Neural cell (in vitro differentiated cells): Measurements from ENCODE around the gene AGBL1. TPM values are rescaled to one million over a fixed set of nuclear protein-coding genes. Genes with fewer than 3 reads are reported as not detected.

Experiments used
- H2AFZ ChIP-seq: fragments of 200-600, 300-800 bp; sonication (generic), shearing (Covaris generic); 2 replicates; pipeline ENCODE4 v1.6.0; 2014; ENCODE audit warnings: low read depth, mild to moderate bottlenecking, antibody characterized with exemption, low read length, moderate library complexity
- H3F3A ChIP-seq: fragments of 200-600 bp; shearing (Covaris generic); 2 replicates; pipeline ENCODE4 v1.6.1; 2016; ENCODE audit warnings: mild to moderate bottlenecking, moderate library complexity, mixed read lengths, antibody characterized with exemption, low read length; ENCODE audit not compliant: insufficient read depth, poor library complexity, severe bottlenecking
- H3K27ac ChIP-seq: fragments of 200-600, 300-800 bp; sonication (generic), shearing (Covaris generic); 2 replicates; pipeline ENCODE4 v1.5.1; 2014; ENCODE audit warnings: mild to moderate bottlenecking, low read length, moderate library complexity
- H3K27me3 ChIP-seq: fragments of 300-800, 200-600 bp; sonication (generic), shearing (Covaris generic); 2 replicates; pipeline ENCODE4 v1.6.0; 2014; ENCODE audit warnings: mild to moderate bottlenecking, low read depth, low read length, moderate library complexity; ENCODE audit not compliant: insufficient read depth
- H3K36me3 ChIP-seq: fragments of 300-800, 200-600 bp; sonication (generic), shearing (Covaris generic); 2 replicates; pipeline ENCODE4 v1.5.1; 2014; ENCODE audit warnings: mild to moderate bottlenecking, antibody characterized with exemption, low read length, moderate library complexity; ENCODE audit not compliant: insufficient read depth
- H3K4me2 ChIP-seq: fragments of 300-800, 200-600 bp; sonication (generic), shearing (Covaris generic); 2 replicates; pipeline ENCODE4 v1.6.0; 2014; ENCODE audit warnings: mild to moderate bottlenecking, low read length
- H3K4me3 ChIP-seq: fragments of 300-800, 200-600 bp; sonication (generic), shearing (Covaris generic); 2 replicates; pipeline ENCODE4 v1.5.1; 2014; ENCODE audit warnings: mild to moderate bottlenecking, low read length, moderate library complexity
- H3K79me2 ChIP-seq: fragments of 200-600 bp; shearing (Covaris generic); replicated peaks from 2 replicates; pipeline ENCODE4 v1.6.0; 2014; ENCODE audit warnings: mild to moderate bottlenecking, low read length, moderate library complexity; ENCODE audit not compliant: insufficient read depth
- H3K9ac ChIP-seq: fragments of 300-800, 200-600 bp; sonication (generic), shearing (Covaris generic); 2 replicates; pipeline ENCODE4 v1.6.1; 2016; ENCODE audit warnings: mild to moderate bottlenecking, low read length, mixed read lengths
- H3K9me2 ChIP-seq: fragments of 200-600 bp; shearing (Covaris generic); 2 replicates; pipeline ENCODE4 v1.6.1; 2016; ENCODE audit warnings: mild to moderate bottlenecking, low read length, mixed read lengths; ENCODE audit not compliant: insufficient read depth
- H3K9me3 ChIP-seq: fragments of 200-600, 300-800 bp; sonication (generic), shearing (Covaris generic); 2 replicates; pipeline ENCODE4 v1.6.1; 2016; ENCODE audit warnings: mild to moderate bottlenecking, mixed run types, low read length, moderate library complexity, mixed read lengths
- H4K20me1 ChIP-seq: fragments of 200-600 bp; shearing (Covaris generic); 2 replicates; pipeline ENCODE4 v1.6.1; 2016; ENCODE audit warnings: mild to moderate bottlenecking, mixed run types; ENCODE audit not compliant: insufficient read depth
- EP300 ChIP-seq: fragments of 450-650 bp; conservative IDR thresholded peaks from 2 replicates; pipeline ENCODE4 v1.6.1; 2014; ENCODE audit warnings: antibody characterized with exemption, mild to moderate bottlenecking, moderate library complexity; ENCODE audit not compliant: poor library complexity, severe bottlenecking
- EZH2 ChIP-seq: fragments of 200-600, 300-800 bp; shearing (Covaris generic), sonication (generic); IDR thresholded peaks from 2 replicates; pipeline ENCODE4 v1.6.1; 2014; ENCODE audit warnings: antibody characterized with exemption, low read length, borderline replicate concordance, mild to moderate bottlenecking; ENCODE audit not compliant: insufficient read depth, poor library complexity, severe bottlenecking
- MXI1 ChIP-seq: fragments of 450-650 bp; conservative IDR thresholded peaks from 2 replicates; pipeline ENCODE4 v1.6.1; 2014; ENCODE audit warnings: antibody characterized with exemption, mild to moderate bottlenecking; ENCODE audit not compliant: poor library complexity, severe bottlenecking
- POLR2AphosphoS5 ChIP-seq: IDR thresholded peaks from 2 replicates; pipeline ENCODE4 v1.6.1; 2012
- RAD21 ChIP-seq: fragments of 450-650 bp; conservative IDR thresholded peaks from 2 replicates; pipeline ENCODE4 v1.6.1; 2014; ENCODE audit warnings: antibody characterized with exemption, mild to moderate bottlenecking, moderate library complexity
- REST ChIP-seq: IDR thresholded peaks from 2 replicates; pipeline ENCODE4 v1.6.1; 2012; ENCODE audit warnings: borderline replicate concordance
- SMC3 ChIP-seq: fragments of 450-650 bp; conservative IDR thresholded peaks from 2 replicates; pipeline ENCODE4 v1.6.1; 2014; ENCODE audit warnings: antibody characterized with exemption, mild to moderate bottlenecking, moderate library complexity; ENCODE audit not compliant: poor library complexity
- TAF1 ChIP-seq: IDR thresholded peaks from 2 replicates; pipeline ENCODE4 v1.6.1; 2012; ENCODE audit warnings: low read depth
- polyA plus RNA-seq: library from polyadenylated mRNA; depleted of rRNA; stranded (reverse); fragments of >200 nt; gene quantifications from 2 replicates; pipeline ENCODE4 v1.2.3, GENCODE V29; 2014
- TF ChIP-seq, protein P1 (sequence below): fragments of 450-650 bp; IDR thresholded peaks from 2 replicates; pipeline ENCODE4 v1.5.1; 2014; ENCODE audit warnings: antibody characterized with exemption, mild to moderate bottlenecking, moderate library complexity; ENCODE audit not compliant: poor library complexity, severe bottlenecking

Gene AGBL1
- polyA plus RNA-seq, 1 donor from 2014 or later = 0.12 TPM

- H3K9me2 ChIP-seq = no peaks in the 10 kb centered on the region
- peak overlapping the region; percentile 17 for H3K27ac ChIP-seq
- H2AFZ ChIP-seq = no peak overlapping the region
- no peaks in the 10 kb centered on the region for H3F3A ChIP-seq
- no peak overlapping the region for H3K4me2 ChIP-seq
- no peaks in the 10 kb centered on the region for H3K36me3 ChIP-seq
- H3K27me3 ChIP-seq = no peaks in the 10 kb centered on the region
- TF ChIP-seq POLR2AphosphoS5 = peak; percentile 15
- TF ChIP-seq TAF1 = no peak
- no peak overlapping the region for H3K4me3 ChIP-seq
- no peaks in the 10 kb centered on the region for H4K20me1 ChIP-seq
- H3K9me3 ChIP-seq = no peaks in the 10 kb centered on the region
- no peak overlapping the region for H3K9ac ChIP-seq
- H3K79me2 ChIP-seq = no peaks in the 10 kb centered on the region
These were observed 783.7 kb downstream of the AGBL1 start for GRCh38 chr15:86863226-86863915.

GRCh38 chr15:86865920-86866319 is 786.2 kb downstream of the AGBL1 start:
- TF ChIP-seq POLR2AphosphoS5 (no peak), EP300 (no peak), MXI1 (no peak), SMC3 (no peak)
- Histone ChIP-seq H3K27ac (no peak overlapping the region), H3K4me3 (no peak overlapping the region), H2AFZ (no peak overlapping the region), H3K36me3 (no peaks in the 10 kb centered on the region), H3K4me2 (no peak overlapping the region), H3F3A (no peaks in the 10 kb centered on the region), H4K20me1 (no peaks in the 10 kb centered on the region), H3K27me3 (no peaks in the 10 kb centered on the region), H3K9ac (no peak overlapping the region), H3K79me2 (no peaks in the 10 kb centered on the region), H3K9me3 (no peaks in the 10 kb centered on the region), H3K9me2 (no peaks in the 10 kb centered on the region)

GRCh38 chr15:86870846-86871245 is 791.2 kb downstream of the AGBL1 start:
- Histone ChIP-seq H4K20me1 (no peaks in the 10 kb centered on the region), H3K4me3 (no peak overlapping the region), H3K36me3 (no peaks in the 10 kb centered on the region), H3K27ac (no peak overlapping the region), H3K79me2 (no peaks in the 10 kb centered on the region), H3K4me2 (no peak overlapping the region), H3F3A (no peaks in the 10 kb centered on the region), H3K9me2 (no peaks in the 10 kb centered on the region), H3K27me3 (no peaks in the 10 kb centered on the region), H3K9ac (no peak overlapping the region), H2AFZ (no peak overlapping the region), H3K9me3 (no peaks in the 10 kb centered on the region)
- TF ChIP-seq TAF1 = no peak
- no peak for TF ChIP-seq REST
- TF ChIP-seq POLR2AphosphoS5 = no peak
- TF ChIP-seq MXI1 = no peak
- TF ChIP-seq EP300 = no peak
- TF ChIP-seq SMC3 = no peak
- TF ChIP-seq, protein P1, sequence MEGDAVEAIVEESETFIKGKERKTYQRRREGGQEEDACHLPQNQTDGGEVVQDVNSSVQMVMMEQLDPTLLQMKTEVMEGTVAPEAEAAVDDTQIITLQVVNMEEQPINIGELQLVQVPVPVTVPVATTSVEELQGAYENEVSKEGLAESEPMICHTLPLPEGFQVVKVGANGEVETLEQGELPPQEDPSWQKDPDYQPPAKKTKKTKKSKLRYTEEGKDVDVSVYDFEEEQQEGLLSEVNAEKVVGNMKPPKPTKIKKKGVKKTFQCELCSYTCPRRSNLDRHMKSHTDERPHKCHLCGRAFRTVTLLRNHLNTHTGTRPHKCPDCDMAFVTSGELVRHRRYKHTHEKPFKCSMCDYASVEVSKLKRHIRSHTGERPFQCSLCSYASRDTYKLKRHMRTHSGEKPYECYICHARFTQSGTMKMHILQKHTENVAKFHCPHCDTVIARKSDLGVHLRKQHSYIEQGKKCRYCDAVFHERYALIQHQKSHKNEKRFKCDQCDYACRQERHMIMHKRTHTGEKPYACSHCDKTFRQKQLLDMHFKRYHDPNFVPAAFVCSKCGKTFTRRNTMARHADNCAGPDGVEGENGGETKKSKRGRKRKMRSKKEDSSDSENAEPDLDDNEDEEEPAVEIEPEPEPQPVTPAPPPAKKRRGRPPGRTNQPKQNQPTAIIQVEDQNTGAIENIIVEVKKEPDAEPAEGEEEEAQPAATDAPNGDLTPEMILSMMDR = no peak
- TF ChIP-seq EZH2 = no peak
- TF ChIP-seq RAD21 = no peak
